AG09319 (cell line): ENCODE data around the gene ACBD6.

ENCODE experiments used
- DNase-seq: peaks from one replicate; pipeline ENCODE4 v3.0.0-alpha.2; 2010; ENCODE audit warnings: low read depth; ENCODE audit errors: extremely low read depth
- CTCF ChIP-seq: IDR thresholded peaks from 2 replicates; pipeline ENCODE4 v1.5.1; 2011; ENCODE audit warnings: low read depth, mild to moderate bottlenecking, inconsistent platforms, low read length, moderate library complexity

ACBD6 gene

GRCh38 chr1:180524160-180524914 is 22.0 kb upstream of the ACBD6 start:
- no peak for TF ChIP-seq CTCF
- DNase-seq = no peak

GRCh38 chr1:180522213-180522515 is 19.8 kb upstream of the ACBD6 start:
- no peak for TF ChIP-seq CTCF
- DNase-seq = no peak

- DNase-seq = no peak
- TF ChIP-seq CTCF = no peak
These were observed 19.3 kb upstream of the ACBD6 start for GRCh38 chr1:180521474-180522212.

- no peak for DNase-seq
- no peak for TF ChIP-seq CTCF
These were observed 17.5 kb upstream of the ACBD6 start for GRCh38 chr1:180519846-180520245.

GRCh38 chr1:180515857-180516388 is 13.5 kb upstream of the ACBD6 start:
- TF ChIP-seq CTCF = peak; percentile 81
- peak; percentile 63 for DNase-seq

GRCh38 chr1:180515364-180515763 is 13.0 kb upstream of the ACBD6 start:
- no peak for TF ChIP-seq CTCF
- no peak for DNase-seq

GRCh38 chr1:180513531-180513930 is 11.2 kb upstream of the ACBD6 start:
- TF ChIP-seq CTCF = no peak
- DNase-seq = no peak
